ENCODE measurements around the gene EYS.

The EYS gene

GRCh38 chr6:65199121-65199520 lies 507.9 kb downstream of the EYS start:
- DNase-seq, result no peak

GRCh38 chr6:65191471-65191870 lies 515.6 kb downstream of the EYS start:
- DNase-seq, result no peak

- no peak for DNase-seq
These were observed 517.7 kb downstream of the EYS start for GRCh38 chr6:65189236-65189881.

- no peak for DNase-seq
These were observed 520.2 kb downstream of the EYS start for GRCh38 chr6:65186826-65187225.

- no peak for DNase-seq
These were observed 524.3 kb downstream of the EYS start for GRCh38 chr6:65182681-65183080.

GRCh38 chr6:65170273-65170672 lies 536.8 kb downstream of the EYS start:
- DNase-seq, result no peak

- DNase-seq, result no peak
These were observed 545.4 kb downstream of the EYS start for GRCh38 chr6:65161661-65162060.

- no peak for DNase-seq
These were observed 550.0 kb downstream of the EYS start for GRCh38 chr6:65157025-65157424.

- DNase-seq, result no peak
These were observed 551.9 kb downstream of the EYS start for GRCh38 chr6:65155083-65155482.

- DNase-seq, result no peak
These were observed 557.2 kb downstream of the EYS start for GRCh38 chr6:65149841-65150240.

- DNase-seq, result no peak
These were observed 558.2 kb downstream of the EYS start for GRCh38 chr6:65148839-65149238.

GRCh38 chr6:65135567-65135966 lies 571.5 kb downstream of the EYS start:
- no peak for DNase-seq

GRCh38 chr6:65126667-65127066 lies 580.4 kb downstream of the EYS start:
- DNase-seq, result no peak

- DNase-seq, result no peak
These were observed 583.5 kb downstream of the EYS start for GRCh38 chr6:65123521-65123920.

GRCh38 chr6:65117817-65118409 lies 589.1 kb downstream of the EYS start:
- DNase-seq, result no peak

- DNase-seq, result no peak
These were observed 590.7 kb downstream of the EYS start for GRCh38 chr6:65116326-65116725.

- no peak for DNase-seq
These were observed 593.4 kb downstream of the EYS start for GRCh38 chr6:65113581-65113980.

GRCh38 chr6:65112435-65112834 lies 594.6 kb downstream of the EYS start:
- DNase-seq, result no peak

GRCh38 chr6:65110031-65110430 lies 597.0 kb downstream of the EYS start:
- no peak for DNase-seq

- no peak for DNase-seq
These were observed 608.7 kb downstream of the EYS start for GRCh38 chr6:65098349-65098748.

GRCh38 chr6:65091561-65091960 lies 615.5 kb downstream of the EYS start:
- no peak for DNase-seq

GRCh38 chr6:65088575-65088974 lies 618.5 kb downstream of the EYS start:
- DNase-seq, result no peak

GRCh38 chr6:65081756-65082155 lies 625.3 kb downstream of the EYS start:
- no peak for DNase-seq

- DNase-seq, result no peak
These were observed 631.3 kb downstream of the EYS start for GRCh38 chr6:65075705-65076230.

GRCh38 chr6:65072500-65072899 lies 634.5 kb downstream of the EYS start:
- DNase-seq, result no peak
